ENCODE measurements around the gene PRM1. TPM values are rescaled to one million over a fixed set of nuclear protein-coding genes. Genes with fewer than 3 reads are reported as not detected.

PRM1 gene
- total and polyA plus RNA-seq, 4 donors: not detected

DNA sequence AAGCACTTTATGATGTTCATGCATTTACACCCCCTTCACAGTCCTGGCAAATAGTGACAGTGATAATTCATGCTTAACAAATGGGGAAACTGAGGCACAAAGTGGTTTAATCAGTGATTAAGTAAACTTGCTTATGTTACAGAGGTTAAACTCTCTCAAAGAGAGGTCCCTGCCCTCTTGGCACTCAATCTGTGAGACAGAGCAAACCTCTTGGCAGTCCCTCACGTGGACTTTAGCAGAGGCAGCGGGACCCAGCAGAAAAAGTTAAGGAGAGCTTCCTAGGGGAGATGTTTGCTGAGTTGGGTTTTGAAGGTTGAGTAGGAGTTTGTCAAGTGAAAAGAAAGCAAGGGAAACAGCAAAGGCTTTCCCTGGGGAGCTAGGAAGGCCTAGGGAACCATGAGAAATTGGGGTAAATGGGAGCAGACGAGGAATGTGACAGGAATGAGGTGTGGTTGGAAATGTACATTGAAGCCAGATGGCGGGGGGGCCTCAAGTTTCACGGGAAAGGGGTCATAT is 35.9 kb downstream of the PRM1 start:
- WGBS, 2 donors: 89 to 90% methylated on average over 5 of the region's 5 CpGs
- Histone ChIP-seq H3K27me3 (ENCODE audit: control insufficient read depth in 3 of 3, insufficient read depth in 3 of 3, low read length in 2 of 3) (no peaks in the 10 kb centered on the region), H3K27ac (ENCODE audit: low read depth in 1 of 2, low read length in 1 of 2) (no peak overlapping the region), H3K36me3 (ENCODE audit: control insufficient read depth in 4 of 4, insufficient read depth in 4 of 4, low read length in 4 of 4) (peaks cover 0 to 3% (median 0%) of the 10 kb centered on the region in 4 donors), H3K4me1 (ENCODE audit: control insufficient read depth in 5 of 5, insufficient read depth in 5 of 5, low read length in 5 of 5) (no peaks in the 10 kb centered on the region), H3K9ac (ENCODE audit: insufficient read depth in 1 of 2, low read length in 2 of 2) (no peak overlapping the region), H3K4me3 (no peak overlapping the region), H3K9me3 (ENCODE audit: control insufficient read depth in 4 of 4, insufficient read depth in 3 of 4, low read length in 3 of 4) (no peaks in the 10 kb centered on the region)
- ATAC-seq (ENCODE audit: insufficient read depth, low FRiP score): no peak
- DNase-seq: no peak
- TF ChIP-seq CTCF (IDR thresholded peaks at IDR 0.05; ENCODE audit: control extremely low read depth, extremely low read depth): no peak

DNA sequence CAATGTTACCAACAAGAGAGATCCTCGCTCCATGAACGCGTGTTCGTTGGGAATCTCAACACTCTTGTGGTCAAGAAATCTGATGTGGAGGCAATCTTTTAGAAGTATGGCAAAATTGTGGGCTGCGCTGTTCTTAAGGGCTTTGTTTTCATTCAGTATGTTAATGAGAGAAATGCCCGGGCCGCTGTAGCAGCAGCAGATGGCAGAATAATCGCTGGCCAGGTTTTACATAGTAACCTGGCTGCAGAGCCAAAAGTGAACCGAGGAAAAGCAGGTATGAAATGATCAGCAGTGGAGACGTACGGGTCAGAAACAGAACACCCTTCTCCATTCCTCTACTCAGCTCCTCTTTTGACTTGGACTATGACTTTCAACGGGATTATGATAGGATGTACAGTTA is 38.5 kb downstream of the PRM1 start:
- H3K36me3 ChIP-seq (ENCODE audit: control insufficient read depth in 4 of 4, insufficient read depth in 4 of 4, low read length in 4 of 4): no peaks in the 10 kb centered on the region
- TF ChIP-seq CTCF (IDR thresholded peaks at IDR 0.05; ENCODE audit: control extremely low read depth, extremely low read depth): no peak
- no peak overlapping the region for H3K9ac ChIP-seq (ENCODE audit: insufficient read depth in 1 of 2, low read length in 2 of 2)
- H3K9me3 ChIP-seq (ENCODE audit: control insufficient read depth in 4 of 4, insufficient read depth in 3 of 4, low read length in 3 of 4): no peaks in the 10 kb centered on the region
- ATAC-seq (ENCODE audit: insufficient read depth, low FRiP score) (no peak), DNase-seq (no peak)
- H3K27me3 ChIP-seq (ENCODE audit: control insufficient read depth in 3 of 3, insufficient read depth in 3 of 3, low read length in 2 of 3): no peaks in the 10 kb centered on the region
- no peak overlapping the region for H3K27ac ChIP-seq (ENCODE audit: low read depth in 1 of 2, low read length in 1 of 2)
- 83 to 90% methylated on average over 12 of the region's 12 CpGs for WGBS, 2 donors
- H3K4me1 ChIP-seq (ENCODE audit: control insufficient read depth in 5 of 5, insufficient read depth in 5 of 5, low read length in 5 of 5): no peaks in the 10 kb centered on the region
- H3K4me3 ChIP-seq: no peak overlapping the region

DNA sequence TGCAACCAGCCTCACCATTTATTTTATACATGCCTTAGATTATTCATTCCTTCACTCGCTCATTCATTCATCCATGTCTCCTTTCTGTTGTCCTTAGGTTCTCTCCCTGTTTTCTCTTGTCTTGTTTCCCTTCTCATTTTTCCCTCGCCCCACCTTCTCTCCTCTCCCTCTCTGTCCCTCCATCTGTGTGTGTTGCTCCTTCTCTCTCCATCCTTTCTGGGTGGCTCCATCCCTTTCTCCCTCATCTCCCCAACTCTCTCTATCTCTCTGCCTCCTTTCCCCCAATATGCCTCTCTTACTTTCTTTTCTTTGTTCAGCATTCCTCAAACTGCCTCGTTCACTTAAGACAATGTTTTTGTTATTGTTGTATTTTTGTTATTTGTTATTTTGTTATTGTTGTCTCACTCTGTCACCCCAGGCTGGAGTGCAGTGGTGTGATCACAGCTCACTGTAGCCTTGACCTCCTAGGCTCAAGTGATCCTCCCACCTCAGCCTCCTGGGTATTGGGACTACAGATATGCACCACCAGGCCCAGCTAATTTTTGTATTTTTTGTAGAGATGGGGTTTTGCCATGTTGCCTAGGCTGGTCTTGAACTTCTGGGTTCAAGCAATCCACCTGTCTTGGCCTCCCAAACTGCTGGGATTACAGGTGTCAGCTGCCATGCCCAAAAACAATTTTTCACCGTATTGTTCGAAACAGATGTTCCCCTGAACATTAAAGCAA is 39.5 kb downstream of the PRM1 start:
- no peak overlapping the region for H3K9ac ChIP-seq (ENCODE audit: insufficient read depth in 1 of 2, low read length in 2 of 2)
- no peaks in the 10 kb centered on the region for H3K9me3 ChIP-seq (ENCODE audit: control insufficient read depth in 4 of 4, insufficient read depth in 3 of 4, low read length in 3 of 4)
- no peak overlapping the region for H3K4me3 ChIP-seq
- H3K27ac ChIP-seq (ENCODE audit: low read depth in 1 of 2, low read length in 1 of 2): no peak overlapping the region
- no peak for TF ChIP-seq CTCF (IDR thresholded peaks at IDR 0.05; ENCODE audit: control extremely low read depth, extremely low read depth)
- no peaks in the 10 kb centered on the region for H3K27me3 ChIP-seq (ENCODE audit: control insufficient read depth in 3 of 3, insufficient read depth in 3 of 3, low read length in 2 of 3)
- H3K36me3 ChIP-seq (ENCODE audit: control insufficient read depth in 4 of 4, insufficient read depth in 4 of 4, low read length in 4 of 4): no peaks in the 10 kb centered on the region
- WGBS, 2 donors: 95% methylated on average over 5 of the region's 5 CpGs
- ATAC-seq (ENCODE audit: insufficient read depth, low FRiP score): no peak
- no peak for DNase-seq
- peaks cover 0 to 2% (median 0%) of the 10 kb centered on the region in 5 donors for H3K4me1 ChIP-seq (ENCODE audit: control insufficient read depth in 5 of 5, insufficient read depth in 5 of 5, low read length in 5 of 5)

Measured in lung (tissue), 12 donors.